Esophagus mucosa (tissue), 1 donor: ENCODE measurements around the gene HLA-F. TPM values are rescaled to one million over a fixed set of nuclear protein-coding genes. Genes with fewer than 3 reads are reported as not detected.
A peak's percentile ranks its signal among the peaks of the same experiment; 100 is the strongest.

Source experiments
- ATAC-seq: fragments of 200-7000 bp; cut with Tn5 transposase; one replicate; pipeline ENCODE4 v1.9.1; 2020
- total RNA-seq: library from RNA; stranded (reverse); gene quantifications from one replicate; pipeline ENCODE4 v1.2.4, GENCODE V29; 2023
- donor health status: DM: yes; HTN: yes; CAD: no.

HLA-F gene
- total RNA-seq, 1 donor from 2014 or later, result 6.8 TPM

- no peak for ATAC-seq
Measured at GRCh38 chr6:29724937-29725869, 2.0 kb downstream of the HLA-F start.

GRCh38 chr6:29726001-29726400, 2.8 kb downstream of the HLA-F start:
- no peak for ATAC-seq

GRCh38 chr6:29726571-29727194, 3.4 kb downstream of the HLA-F start:
- no peak for ATAC-seq

- no peak for ATAC-seq
Measured at GRCh38 chr6:29727637-29728036, 4.4 kb downstream of the HLA-F start.

GRCh38 chr6:29728173-29728874, 5.1 kb downstream of the HLA-F start:
- ATAC-seq, result no peak

- ATAC-seq, result no peak
Measured at GRCh38 chr6:29728875-29729270, 5.6 kb downstream of the HLA-F start.

GRCh38 chr6:29729774-29730328, 6.6 kb downstream of the HLA-F start:
- ATAC-seq, result no peak

- ATAC-seq, result no peak
Measured at GRCh38 chr6:29730575-29731126, 7.4 kb downstream of the HLA-F start.

- ATAC-seq, result no peak
Measured at GRCh38 chr6:29731281-29731680, 8.0 kb downstream of the HLA-F start.

- no peak for ATAC-seq
Measured at GRCh38 chr6:29733057-29733456, 9.8 kb downstream of the HLA-F start.

- ATAC-seq, result no peak
Measured at GRCh38 chr6:29734046-29735018, 11.1 kb downstream of the HLA-F start.

GRCh38 chr6:29736563-29736962, 13.3 kb downstream of the HLA-F start:
- no peak for ATAC-seq

- ATAC-seq, result peak; percentile 89
Measured at GRCh38 chr6:29737707-29738630, 14.7 kb downstream of the HLA-F start.

GRCh38 chr6:29739136-29739881, 16.1 kb downstream of the HLA-F start:
- ATAC-seq, result no peak

- no peak for ATAC-seq
Measured at GRCh38 chr6:29739882-29740261, 16.6 kb downstream of the HLA-F start.

- no peak for ATAC-seq
Measured at GRCh38 chr6:29741592-29741991, 18.4 kb downstream of the HLA-F start.

- no peak for ATAC-seq
Measured at GRCh38 chr6:29742127-29742526, 18.9 kb downstream of the HLA-F start.

- ATAC-seq, result no peak
Measured at GRCh38 chr6:29743025-29743424, 19.8 kb downstream of the HLA-F start.

- ATAC-seq, result no peak
Measured at GRCh38 chr6:29743568-29743967, 20.3 kb downstream of the HLA-F start.

- no peak for ATAC-seq
Measured at GRCh38 chr6:29744131-29744530, 20.9 kb downstream of the HLA-F start.
